CD8-positive, alpha-beta memory T cell (primary cell): ENCODE data around the gene SLC6A2. TPM values are rescaled to one million over a fixed set of nuclear protein-coding genes. Genes with fewer than 3 reads are reported as not detected.
"Not testable (repeated sequence)": the region's sequence is repeated elsewhere in the genome, so short reads cannot be mapped to it uniquely, and the experiment has no call there.

ENCODE experiments used
- CTCF ChIA-PET: fragments of 350-600 bp; sonication (Branson Sonifier 250); formaldehyde crosslinking; loops from one replicate; lab custom pipeline; 2021; ENCODE audit warnings: antibody characterized with exemption; lab: Charles Lee
- POLR2A ChIA-PET: fragments of 350-600 bp; sonication (Branson Sonifier 250); formaldehyde crosslinking; loops from one replicate; lab custom pipeline; 2021; ENCODE audit warnings: antibody characterized with exemption; lab: Charles Lee
- DNase-seq, 5 donors: peaks; one replicate each; pipeline versions ENCODE4 v3.0.0 to v3.0.0-alpha.2; 2020 to 2022; ENCODE audit warnings: mixed read lengths in 1 of 5
- H3K27ac ChIP-seq: one replicate; pipeline ENCODE4 v1.7.0; 2013; ENCODE audit warnings: low read depth, mild to moderate bottlenecking, low read length, moderate library complexity
- H3K27me3 ChIP-seq: 2 replicates; pipeline ENCODE4 v1.7.0; 2013; ENCODE audit warnings: low read length, mild to moderate bottlenecking; ENCODE audit not compliant: insufficient read depth, poor library complexity, severe bottlenecking
- H3K36me3 ChIP-seq: 2 replicates; pipeline ENCODE4 v1.7.0; 2013; ENCODE audit warnings: mild to moderate bottlenecking, low read length, moderate library complexity; ENCODE audit not compliant: insufficient read depth
- H3K4me1 ChIP-seq: 2 replicates; pipeline ENCODE4 v1.7.0; 2013; ENCODE audit warnings: mild to moderate bottlenecking, low read length, moderate library complexity; ENCODE audit not compliant: insufficient read depth
- H3K4me3 ChIP-seq: 2 replicates; pipeline ENCODE4 v1.7.0; 2013; ENCODE audit warnings: mild to moderate bottlenecking, low read length
- H3K9me3 ChIP-seq: 2 replicates; pipeline ENCODE4 v1.7.0; 2013; ENCODE audit warnings: mild to moderate bottlenecking, low read length
- H3K27ac Mint-ChIP-seq, 8 donors: one replicate each; pipeline ENCODE4 v1.8.0; 2020 to 2021; ENCODE audit warnings: mixed read lengths in 8 of 8, mild to moderate bottlenecking in 6 of 8, inconsistent platforms in 3 of 8, moderate library complexity in 3 of 8
- H3K27me3 Mint-ChIP-seq, 2 donors: one replicate each; pipeline ENCODE4 v1.8.0; 2020 to 2021; ENCODE audit warnings: mixed read lengths in 2 of 2, mild to moderate bottlenecking in 1 of 2, moderate library complexity in 1 of 2
- H3K36me3 Mint-ChIP-seq, 3 donors: one replicate each; pipeline ENCODE4 v1.8.0; 2020 to 2021; ENCODE audit warnings: mixed read lengths in 3 of 3, inconsistent platforms in 1 of 3, mild to moderate bottlenecking in 1 of 3
- H3K4me1 Mint-ChIP-seq, 3 donors: one replicate each; pipeline ENCODE4 v1.8.0; 2020 to 2021; ENCODE audit warnings: mixed read lengths in 3 of 3, inconsistent platforms in 1 of 3, mild to moderate bottlenecking in 1 of 3
- H3K4me3 Mint-ChIP-seq, 7 donors: one replicate each; pipeline ENCODE4 v1.8.0; 2020 to 2021; ENCODE audit warnings: mixed read lengths in 7 of 7, mild to moderate bottlenecking in 6 of 7, moderate library complexity in 4 of 7, inconsistent platforms in 2 of 7
- H3K9me3 Mint-ChIP-seq, 5 donors: one replicate each; pipeline ENCODE4 v1.8.0; 2020 to 2022; ENCODE audit warnings: mixed read lengths in 5 of 5, mild to moderate bottlenecking in 3 of 5, moderate library complexity in 2 of 5, inconsistent platforms in 1 of 5
- polyA plus RNA-seq: library from polyadenylated mRNA; unstranded; fragments of 300-500 nt; fragmentation: Illumina TruSeq; gene quantifications from one replicate; pipeline ENCODE4 v1.2.3, GENCODE V29; 2021
- total RNA-seq, 2 experiments: library from RNA; stranded (reverse); gene quantifications; one replicate each; pipeline ENCODE4 v1.2.3, GENCODE V29; 2021

SLC6A2 gene
- not detected for total RNA-seq
- polyA plus RNA-seq: not detected

- H3K4me3 Mint-ChIP-seq: no peak within 1 kb of the TSS
- POLR2A ChIA-PET: no interaction called here
- Histone ChIP-seq H3K4me3 (no peak within 1 kb of the TSS), H3K27ac (no peak within 1 kb of the TSS), H3K27me3 (no peaks in the 10 kb centered on the region), H3K9me3 (no peaks in the 10 kb centered on the region), H3K4me1 (no peaks in the 10 kb centered on the region), H3K36me3 (no peaks in the 10 kb centered on the region)
- no peak for DNase-seq
- H3K9me3 Mint-ChIP-seq: peaks cover 0 to 2% (median 0%) of the 10 kb centered on the region in 5 donors
- H3K27ac Mint-ChIP-seq: no peak within 1 kb of the TSS
- CTCF ChIA-PET: no interaction called here
- no peaks in the 10 kb centered on the region for H3K36me3 Mint-ChIP-seq
- H3K27me3 Mint-ChIP-seq: peaks cover 15 to 16% of the 10 kb centered on the region in 2 donors
- no peaks in the 10 kb centered on the region for H3K4me1 Mint-ChIP-seq
These were observed at the start of gene SLC6A2 for GRCh38 chr16:55655897-55656681. TSS of gene SLC6A2 (plus strand) at chr16:55655988. CDS start at chr16:55656695, 707 bp downstream.

DNA sequence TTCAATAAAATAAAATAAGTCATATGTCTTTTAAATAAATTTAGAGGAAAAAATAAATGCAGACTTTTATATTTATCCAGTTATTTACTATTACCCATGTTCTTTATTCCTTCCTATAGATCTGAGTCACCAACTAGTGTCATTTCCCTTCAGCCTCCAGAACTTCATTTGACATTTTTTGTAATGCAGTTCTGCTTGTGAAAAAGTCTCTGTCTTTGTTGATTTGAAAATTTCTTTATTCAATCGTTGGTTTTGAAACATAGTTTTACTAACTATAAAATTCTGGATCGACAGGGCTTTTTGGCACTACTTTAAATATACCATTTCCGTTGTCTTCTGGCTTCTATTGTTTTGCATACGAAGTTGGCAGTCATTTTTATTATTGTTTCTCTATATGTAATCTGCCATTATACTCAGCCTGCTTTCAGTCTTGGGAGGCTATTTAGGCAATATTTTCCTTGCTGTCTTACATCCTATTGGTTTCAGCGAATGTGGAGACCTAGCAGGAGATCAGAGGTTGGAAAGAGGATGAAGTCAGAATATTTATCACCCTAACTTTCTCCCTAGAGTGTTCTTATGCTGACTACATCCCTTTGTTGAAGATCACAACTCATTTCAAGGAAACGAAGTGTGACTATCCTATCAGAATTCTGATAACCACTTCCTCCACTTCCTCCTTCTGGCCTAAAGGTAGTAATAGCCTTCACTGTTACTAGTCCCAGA is 42.0 kb upstream of the SLC6A2 start:
- Mint-ChIP-seq H3K36me3 (no peaks in the 10 kb centered on the region), H3K9me3 (peaks cover 0 to 10% (median 0%) of the 10 kb centered on the region in 5 donors), H3K27me3 (peaks cover 8 to 20% of the 10 kb centered on the region in 2 donors), H3K4me1 (no peaks in the 10 kb centered on the region), H3K27ac (no peak overlapping the region), H3K4me3 (no peak overlapping the region)
- Histone ChIP-seq H3K9me3 (no peaks in the 10 kb centered on the region), H3K4me1 (no peaks in the 10 kb centered on the region), H3K27ac (no peak overlapping the region), H3K4me3 (no peak overlapping the region), H3K27me3 (peaks cover 4% of the 10 kb centered on the region), H3K36me3 (no peaks in the 10 kb centered on the region)
- DNase-seq: no peak
- CTCF ChIA-PET: no interaction called here
- POLR2A ChIA-PET: no interaction called here

DNA sequence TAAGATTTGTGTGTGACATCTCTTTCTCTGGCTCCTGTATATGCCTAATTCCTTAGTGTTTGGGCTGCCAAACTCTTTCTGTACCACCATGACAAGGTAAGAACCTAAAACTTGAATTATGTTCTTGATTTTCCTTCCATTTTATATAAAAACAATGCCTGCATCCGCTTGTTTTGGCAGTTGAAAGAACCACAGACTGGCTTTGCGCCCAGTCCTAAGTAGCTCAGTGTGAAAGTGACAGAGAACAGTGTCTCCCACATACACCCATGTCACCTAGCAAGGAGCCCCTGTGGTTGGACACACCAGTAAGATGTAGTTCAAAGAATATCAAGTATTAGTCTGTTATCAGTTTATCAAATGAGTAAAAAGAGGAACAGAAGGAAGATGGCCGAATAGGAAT is 40.7 kb upstream of the SLC6A2 start:
- POLR2A ChIA-PET: no interaction called here
- H3K9me3 ChIP-seq: no peaks in the 10 kb centered on the region
- Mint-ChIP-seq H3K9me3 (peaks cover 0 to 10% (median 0%) of the 10 kb centered on the region in 5 donors), H3K4me3 (no peak overlapping the region), H3K4me1 (no peaks in the 10 kb centered on the region), H3K36me3 (no peaks in the 10 kb centered on the region), H3K27me3 (peaks cover 8 to 20% of the 10 kb centered on the region in 2 donors), H3K27ac (no peak overlapping the region)
- no peaks in the 10 kb centered on the region for H3K36me3 ChIP-seq
- H3K4me1 ChIP-seq: no peaks in the 10 kb centered on the region
- no peak overlapping the region for H3K27ac ChIP-seq
- no peak for DNase-seq
- no peak overlapping the region for H3K4me3 ChIP-seq
- CTCF ChIA-PET: no interaction called here
- H3K27me3 ChIP-seq: peaks cover 4% of the 10 kb centered on the region

- peaks cover 6 to 20% of the 10 kb centered on the region in 2 donors for H3K27me3 Mint-ChIP-seq
- POLR2A ChIA-PET, H3K4me1 ChIP-seq, CTCF ChIA-PET, H3K4me1 Mint-ChIP-seq, H3K4me3 ChIP-seq, H3K27ac ChIP-seq, H3K9me3 ChIP-seq, H3K4me3 Mint-ChIP-seq, H3K36me3 ChIP-seq, H3K27me3 ChIP-seq, DNase-seq, H3K36me3 Mint-ChIP-seq, H3K27ac Mint-ChIP-seq, H3K9me3 Mint-ChIP-seq: not testable (repeated sequence)
These were observed 40.1 kb upstream of the SLC6A2 start for GRCh38 chr16:55615670-55616069.

DNA sequence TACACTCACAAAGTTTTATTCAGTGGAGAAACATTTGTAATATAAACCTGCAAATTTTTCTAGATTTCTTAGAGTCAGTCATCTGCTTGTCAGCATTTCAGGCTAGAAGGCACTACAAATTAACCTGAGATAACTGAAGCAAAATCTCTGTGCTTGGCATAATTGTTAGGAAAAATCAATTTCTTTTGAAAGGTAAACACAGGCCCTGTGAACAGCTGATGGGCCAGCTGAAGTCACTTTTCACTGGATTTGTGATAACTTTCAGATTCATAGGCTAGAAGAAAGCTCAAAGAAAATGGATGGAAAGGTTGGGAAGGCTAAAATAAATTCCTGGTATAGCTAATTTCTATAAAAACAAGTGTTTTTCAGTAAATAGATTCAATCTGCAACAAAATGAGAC is 34.0 kb upstream of the SLC6A2 start:
- H3K4me3 Mint-ChIP-seq: no peak overlapping the region
- DNase-seq: no peak
- no peaks in the 10 kb centered on the region for H3K36me3 Mint-ChIP-seq
- H3K4me1 Mint-ChIP-seq: no peaks in the 10 kb centered on the region
- no peak overlapping the region for H3K27ac Mint-ChIP-seq
- H3K27me3 Mint-ChIP-seq: peaks cover 4 to 6% of the 10 kb centered on the region in 2 donors
- Histone ChIP-seq H3K27ac (no peak overlapping the region), H3K4me3 (no peak overlapping the region), H3K27me3 (no peaks in the 10 kb centered on the region), H3K4me1 (no peaks in the 10 kb centered on the region), H3K9me3 (no peaks in the 10 kb centered on the region), H3K36me3 (no peaks in the 10 kb centered on the region)
- ChIA-PET POLR2A (no interaction called here), CTCF (no interaction called here)
- peaks cover 0 to 2% (median 0%) of the 10 kb centered on the region in 5 donors for H3K9me3 Mint-ChIP-seq

DNA sequence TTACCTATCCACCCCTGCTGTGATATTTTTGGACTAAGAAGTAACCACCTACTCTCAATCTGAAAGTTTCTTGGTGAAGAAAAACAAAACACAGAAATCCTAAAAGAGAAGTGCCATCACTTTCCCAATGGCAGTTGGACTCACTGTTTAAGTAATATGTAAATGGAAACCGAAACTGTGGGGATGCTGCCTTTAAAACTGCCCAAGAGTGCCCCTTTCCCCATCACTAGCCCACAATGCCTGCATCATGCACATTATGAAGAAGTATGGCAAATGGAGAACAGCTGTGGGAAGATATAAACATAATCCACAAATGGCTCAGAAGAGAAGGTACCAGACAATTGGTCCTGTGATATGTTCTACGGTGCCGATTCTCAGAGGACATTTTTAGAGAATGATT is 33.5 kb upstream of the SLC6A2 start:
- Mint-ChIP-seq H3K4me3 (no peak overlapping the region), H3K9me3 (peaks cover 0 to 3% (median 0%) of the 10 kb centered on the region in 5 donors), H3K27ac (no peak overlapping the region), H3K4me1 (no peaks in the 10 kb centered on the region), H3K36me3 (no peaks in the 10 kb centered on the region), H3K27me3 (peaks cover 3 to 4% of the 10 kb centered on the region in 2 donors)
- H3K4me3 ChIP-seq: no peak overlapping the region
- no peaks in the 10 kb centered on the region for H3K9me3 ChIP-seq
- ChIA-PET POLR2A (no interaction called here), CTCF (no interaction called here)
- H3K4me1 ChIP-seq: no peaks in the 10 kb centered on the region
- H3K36me3 ChIP-seq: no peaks in the 10 kb centered on the region
- H3K27me3 ChIP-seq: no peaks in the 10 kb centered on the region
- no peak for DNase-seq
- H3K27ac ChIP-seq: no peak overlapping the region

DNA sequence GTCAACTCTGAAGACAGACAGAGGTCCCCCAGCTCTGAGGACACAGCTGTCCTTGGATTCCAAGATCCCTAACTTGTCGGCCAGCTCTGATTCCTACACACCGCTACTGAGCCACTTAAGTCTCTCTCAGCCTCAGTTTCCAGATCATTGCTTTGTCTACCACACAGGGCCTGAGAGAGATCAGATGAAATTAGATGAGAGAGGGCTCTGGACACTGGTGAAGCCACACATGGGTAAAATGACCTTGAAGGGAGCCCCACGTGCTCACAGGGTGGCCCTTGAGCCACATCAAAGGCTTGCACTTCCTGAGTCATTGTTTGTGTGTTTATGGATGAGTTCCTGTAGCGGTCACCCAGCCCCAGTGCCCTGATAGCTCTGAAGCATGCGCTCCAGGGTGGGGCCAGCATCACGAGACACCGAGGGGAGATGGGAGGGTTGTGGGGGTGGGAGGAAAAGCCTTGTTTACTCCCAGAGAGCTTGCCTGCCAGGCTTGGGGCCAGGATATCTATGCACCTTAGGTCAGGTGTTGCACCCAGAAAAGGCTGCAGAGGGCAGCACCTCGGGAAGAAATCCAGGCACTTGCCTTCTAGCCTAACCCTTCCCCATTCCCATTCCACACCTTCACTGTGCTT is 32.7 kb upstream of the SLC6A2 start:
- Mint-ChIP-seq H3K4me1 (no peaks in the 10 kb centered on the region), H3K27ac (no peak overlapping the region), H3K4me3 (no peak overlapping the region), H3K36me3 (no peaks in the 10 kb centered on the region), H3K27me3 (peaks cover 3 to 4% of the 10 kb centered on the region in 2 donors), H3K9me3 (peaks cover 0 to 3% (median 0%) of the 10 kb centered on the region in 5 donors)
- Histone ChIP-seq H3K27me3 (no peaks in the 10 kb centered on the region), H3K27ac (no peak overlapping the region), H3K9me3 (no peaks in the 10 kb centered on the region), H3K36me3 (no peaks in the 10 kb centered on the region), H3K4me1 (no peaks in the 10 kb centered on the region), H3K4me3 (no peak overlapping the region)
- ChIA-PET POLR2A (no interaction called here), CTCF (no interaction called here)
- DNase-seq: no peak

DNA sequence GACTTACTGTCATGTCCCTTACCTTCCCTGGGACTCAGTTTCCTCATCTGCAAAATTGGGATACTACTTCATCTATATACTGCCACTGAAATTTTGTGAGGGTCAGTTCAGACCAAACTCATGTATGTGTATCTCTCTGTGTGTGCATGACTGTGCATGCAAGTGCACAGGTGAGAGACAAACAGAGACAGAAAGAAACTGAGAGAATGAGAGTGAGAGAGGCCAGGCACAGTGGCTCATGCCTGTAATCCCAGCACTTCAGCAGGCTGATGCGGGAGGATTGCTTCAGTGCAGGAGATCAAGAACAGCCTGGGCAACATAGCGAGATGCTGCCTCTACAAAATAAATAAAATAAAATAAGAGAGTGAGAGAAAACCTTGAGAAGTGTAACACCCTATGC is 32.1 kb upstream of the SLC6A2 start:
- Histone ChIP-seq H3K9me3 (no peaks in the 10 kb centered on the region), H3K27ac (no peak overlapping the region), H3K4me3 (no peak overlapping the region), H3K36me3 (no peaks in the 10 kb centered on the region), H3K27me3 (no peaks in the 10 kb centered on the region), H3K4me1 (no peaks in the 10 kb centered on the region)
- ChIA-PET CTCF (no interaction called here), POLR2A (no interaction called here)
- Mint-ChIP-seq H3K27ac (peak overlapping the region in 1 of 8 donors; percentile 3), H3K4me1 (no peaks in the 10 kb centered on the region), H3K9me3 (peaks cover 0 to 3% (median 0%) of the 10 kb centered on the region in 5 donors), H3K27me3 (peaks cover 3 to 4% of the 10 kb centered on the region in 2 donors), H3K36me3 (no peaks in the 10 kb centered on the region), H3K4me3 (no peak overlapping the region)
- DNase-seq: no peak
